Activated CD4-positive, CD25-positive, alpha-beta regulatory T cell (primary cell): Measurements from ENCODE around the gene KLHL6.
"Not testable (repeated sequence)": the region's sequence is repeated elsewhere in the genome, so short reads cannot be mapped to it uniquely, and the experiment has no call there.

Source experiments
- DNase-seq, 4 experiments: peaks; one replicate each; lab custom pipeline; 2025; lab: John Stamatoyannopoulos, UW

The KLHL6 gene

DNA sequence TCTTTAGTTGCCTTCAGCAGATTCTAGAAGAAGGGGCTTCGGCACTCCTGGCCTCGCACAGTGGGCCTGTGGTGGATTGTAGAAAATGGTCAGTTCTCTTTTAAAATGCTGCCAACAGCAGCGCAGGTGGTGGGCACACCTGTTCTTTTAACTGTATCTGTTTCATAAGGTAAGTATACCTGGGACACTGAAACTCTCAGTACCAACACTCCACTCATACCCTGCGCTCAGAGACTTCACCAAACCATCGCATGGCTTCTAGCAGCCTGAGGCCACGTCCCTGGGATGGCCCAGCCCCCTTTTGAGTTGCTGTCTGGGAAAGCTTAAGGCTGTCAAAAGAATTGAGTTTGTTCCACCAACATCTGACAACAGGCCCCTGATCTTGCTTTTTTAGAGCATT lies 70.4 kb downstream of the KLHL6 start:
- DNase-seq = no peak

DNA sequence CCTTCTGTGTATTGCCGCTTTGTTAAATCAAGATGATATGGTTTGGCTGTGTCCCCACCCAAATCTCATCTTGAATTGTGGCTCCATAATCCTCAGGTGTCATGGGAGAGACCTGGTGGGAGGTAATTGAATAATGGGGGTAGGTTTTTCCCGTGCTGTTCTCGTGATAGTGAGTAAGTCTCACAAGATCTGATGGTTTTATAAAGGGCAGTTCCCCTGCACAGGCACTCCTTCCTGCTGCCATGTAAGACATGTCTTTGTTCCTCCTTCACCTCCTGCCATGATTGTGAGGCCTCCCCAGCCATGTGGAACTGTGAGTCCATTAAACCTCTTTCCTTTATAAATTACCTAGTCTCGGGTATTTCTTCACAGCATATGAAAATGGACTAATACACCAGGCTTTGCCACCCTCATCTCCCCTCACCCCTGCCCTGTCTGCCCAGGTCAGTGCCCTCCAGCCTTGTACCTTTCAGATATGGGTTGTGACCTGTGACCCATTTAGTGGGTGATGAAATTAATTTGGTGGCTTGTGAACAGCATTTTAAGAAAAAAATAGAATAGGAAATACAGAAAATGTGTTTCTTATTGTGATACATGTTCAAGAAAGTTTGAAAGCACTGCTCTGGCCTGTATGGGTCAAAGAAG lies 71.0 kb downstream of the KLHL6 start:
- DNase-seq = no peak

DNA sequence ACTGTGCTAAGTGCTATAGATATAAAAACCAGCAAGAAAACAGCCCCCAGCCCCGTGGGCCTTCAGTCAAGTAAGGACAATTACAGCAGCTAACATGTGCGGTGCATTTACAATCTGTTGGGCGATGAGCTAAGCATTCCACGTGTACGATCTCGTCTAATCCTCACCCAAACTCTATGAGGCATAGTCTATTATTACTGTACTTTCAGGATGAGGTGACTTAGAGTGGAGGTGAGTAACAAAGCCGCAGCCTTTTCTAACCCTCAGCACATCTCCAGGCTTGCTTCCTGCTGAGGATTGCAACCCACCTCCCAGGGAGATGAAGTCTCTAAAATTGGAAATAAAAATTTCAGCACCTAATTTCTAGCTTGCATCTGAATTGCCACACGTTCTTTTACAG lies 73.9 kb downstream of the KLHL6 start:
- DNase-seq = no peak

DNA sequence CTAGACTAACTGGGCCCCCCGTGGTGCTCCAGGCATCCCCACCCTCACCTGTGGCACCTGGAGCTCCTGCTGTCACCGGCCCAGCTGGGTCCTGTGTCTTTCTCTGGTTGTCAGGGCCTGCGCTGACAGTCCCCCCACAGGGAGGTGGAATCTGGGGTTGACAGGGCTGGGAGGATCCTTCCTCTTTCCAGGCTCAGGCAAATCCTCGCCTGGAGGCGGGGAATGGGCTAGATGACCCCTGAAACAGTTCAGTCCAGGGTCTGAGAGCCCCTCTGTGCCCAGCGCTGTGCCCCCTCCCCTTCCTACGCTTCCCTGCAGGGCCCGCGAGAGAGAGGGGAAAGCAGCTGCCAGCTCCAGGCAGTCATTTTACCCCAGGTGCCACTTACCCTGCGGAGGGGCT lies 77.0 kb downstream of the KLHL6 start:
- DNase-seq = no peak

DNA sequence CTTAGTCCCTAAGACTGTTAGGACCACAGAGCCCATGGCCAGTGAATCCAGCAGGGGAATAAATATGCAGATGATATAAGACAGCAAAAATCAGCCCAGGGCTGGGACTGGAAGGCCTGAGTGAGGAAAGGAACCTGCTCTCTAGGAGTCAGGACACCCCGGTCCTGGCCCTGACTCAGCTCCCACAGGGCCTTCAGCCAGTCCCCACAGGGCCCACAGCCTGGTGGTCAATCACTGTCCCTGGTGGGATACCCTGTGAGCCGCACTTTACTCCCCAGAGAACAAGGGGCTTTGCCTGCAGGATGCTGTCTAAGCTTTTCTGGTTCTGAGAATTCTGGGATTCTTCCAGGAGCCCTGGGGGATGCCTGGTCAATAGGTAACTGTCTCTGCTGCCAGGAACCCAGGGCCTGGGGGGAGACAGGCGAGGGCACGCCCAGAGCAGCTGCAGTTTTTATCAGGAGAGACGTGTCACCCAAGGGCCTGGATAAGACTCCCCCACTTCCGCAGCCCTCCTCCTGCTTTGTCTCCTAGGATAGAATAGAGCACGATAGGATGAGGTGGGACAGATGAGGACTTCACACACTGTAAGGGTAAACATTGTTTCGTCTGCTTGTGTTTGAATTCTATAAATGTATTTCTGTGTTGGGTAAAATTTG lies 77.6 kb downstream of the KLHL6 start:
- no peak for DNase-seq

DNA sequence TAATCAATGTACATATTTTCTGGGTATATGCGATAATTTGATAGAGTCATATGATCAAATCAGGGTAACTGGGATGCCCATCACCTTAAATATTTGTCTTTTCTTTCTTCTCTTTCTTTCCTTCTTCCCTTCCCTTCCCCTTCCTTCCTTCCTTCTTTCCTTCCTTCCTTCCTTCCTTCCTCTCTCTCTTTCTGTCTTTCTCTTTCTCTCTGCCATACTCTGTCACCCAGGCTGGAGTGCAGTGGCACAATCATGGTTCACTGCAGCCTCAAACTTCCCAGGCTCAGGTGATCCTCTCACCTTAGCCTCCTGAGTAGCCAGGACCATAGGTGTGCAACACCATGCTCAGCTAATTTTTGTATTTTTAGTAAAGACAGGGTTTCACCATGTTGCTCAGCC lies 79.7 kb downstream of the KLHL6 start:
- not testable (repeated sequence) for DNase-seq

DNA sequence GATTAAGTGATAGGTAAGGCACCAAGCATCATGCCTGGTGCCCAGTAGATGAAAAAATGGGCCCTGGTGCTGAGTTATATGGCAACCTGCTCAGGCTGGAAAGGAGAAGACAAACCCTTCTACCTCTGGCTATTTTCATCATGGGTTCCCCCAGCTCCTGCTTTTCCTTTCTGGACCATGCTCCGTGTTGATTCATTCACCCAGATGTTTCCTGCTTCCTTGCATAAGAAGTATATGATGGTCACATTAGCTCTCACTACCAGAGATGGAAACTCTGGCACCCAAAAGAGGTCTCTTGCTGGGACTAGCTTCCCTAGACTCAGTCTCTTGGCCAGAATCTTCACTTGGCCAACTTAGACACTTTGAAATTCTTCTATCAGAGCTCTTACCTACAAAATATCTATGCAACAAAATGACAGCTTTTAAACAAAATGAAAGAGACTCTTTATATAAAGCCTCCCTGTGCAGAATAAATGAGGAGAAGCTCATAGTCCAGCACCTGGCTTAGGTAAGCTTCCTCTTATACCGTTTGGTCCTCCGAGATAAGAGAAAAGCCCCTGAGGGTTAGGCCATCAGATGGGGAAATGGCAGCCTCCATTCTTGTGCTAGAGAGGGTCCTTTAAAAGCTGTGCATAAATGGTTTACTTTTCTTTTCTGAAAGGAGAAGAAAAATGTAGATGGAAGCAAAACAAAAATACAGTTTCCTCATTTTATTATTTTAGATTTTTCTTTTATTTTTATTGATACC lies 80.3 kb downstream of the KLHL6 start:
- no peak for DNase-seq

DNA sequence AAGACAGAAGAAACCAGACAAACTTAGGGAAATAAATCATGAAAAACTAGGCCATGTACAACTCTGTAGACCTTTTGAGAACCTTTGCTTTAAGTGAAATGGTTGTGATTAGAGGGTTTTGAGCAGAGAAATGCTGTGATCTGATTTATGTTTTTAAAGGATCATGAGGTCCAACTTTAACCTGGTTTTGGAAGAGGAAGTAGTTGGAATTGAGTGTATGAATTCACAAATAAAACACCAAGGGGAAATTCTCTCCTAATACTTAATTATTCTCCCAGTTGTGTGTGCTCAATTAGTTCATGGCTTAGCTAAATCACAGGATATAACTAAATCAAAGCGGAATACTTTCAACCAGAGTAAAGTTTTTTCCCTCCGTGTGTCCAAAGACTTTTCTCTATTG lies 81.5 kb downstream of the KLHL6 start:
- DNase-seq = no peak

DNA sequence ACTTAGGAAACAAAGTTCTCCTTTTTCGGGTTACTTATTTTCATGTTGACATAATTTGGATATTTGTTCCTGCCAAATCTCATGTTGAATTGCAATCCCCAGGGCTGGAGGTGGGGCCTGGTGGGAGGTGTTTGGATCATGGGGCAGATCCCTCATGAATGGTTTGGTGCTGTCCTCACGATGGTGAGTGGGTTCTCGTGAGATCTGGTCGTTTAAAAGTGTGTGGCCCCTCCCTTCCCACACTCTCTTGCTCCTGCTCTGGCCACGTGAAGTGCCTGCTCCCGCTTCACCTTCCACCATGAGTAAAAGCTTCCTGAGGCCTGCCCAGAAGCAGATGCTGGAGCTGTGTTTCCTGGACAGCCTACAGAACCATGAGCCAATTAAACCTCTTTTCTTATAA lies 83.4 kb downstream of the KLHL6 start:
- DNase-seq = no peak

DNA sequence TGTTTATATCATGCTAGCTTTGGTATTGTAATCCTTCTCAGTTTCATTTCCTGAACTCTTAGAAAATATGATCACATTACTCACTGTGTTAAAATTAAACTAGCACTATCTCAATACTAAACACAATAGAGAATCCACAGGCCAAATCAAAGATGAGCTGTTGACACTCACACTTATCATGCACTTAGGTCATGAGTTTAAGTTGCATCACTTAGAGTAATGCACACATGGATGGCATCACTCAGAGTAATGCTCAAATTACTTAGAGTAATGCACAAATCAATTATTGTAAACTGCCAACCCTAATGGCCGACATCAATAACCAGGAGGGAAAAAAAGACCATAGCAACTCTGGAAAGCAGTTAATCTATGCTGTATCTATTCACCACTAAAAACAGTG lies 87.1 kb downstream of the KLHL6 start:
- DNase-seq = no peak

DNA sequence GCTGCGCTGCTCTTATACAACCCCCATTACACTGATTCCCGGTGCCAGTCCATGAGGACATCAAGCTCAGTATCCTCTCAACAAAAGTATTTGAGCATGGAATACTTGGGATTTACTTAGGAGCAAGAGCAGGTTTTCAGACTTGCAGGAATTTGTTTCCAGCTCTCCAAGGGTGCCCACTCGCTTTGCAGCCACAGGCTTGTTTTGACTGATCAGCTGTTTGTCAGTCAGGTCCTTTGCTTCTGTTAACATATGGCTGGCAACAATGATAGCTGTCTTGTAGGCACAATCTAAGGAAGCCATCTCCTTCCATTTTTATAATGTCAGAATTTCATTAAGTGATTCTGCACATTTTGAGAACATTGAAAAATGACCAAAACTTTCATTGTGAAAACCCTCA lies 88.9 kb downstream of the KLHL6 start:
- no peak for DNase-seq

DNA sequence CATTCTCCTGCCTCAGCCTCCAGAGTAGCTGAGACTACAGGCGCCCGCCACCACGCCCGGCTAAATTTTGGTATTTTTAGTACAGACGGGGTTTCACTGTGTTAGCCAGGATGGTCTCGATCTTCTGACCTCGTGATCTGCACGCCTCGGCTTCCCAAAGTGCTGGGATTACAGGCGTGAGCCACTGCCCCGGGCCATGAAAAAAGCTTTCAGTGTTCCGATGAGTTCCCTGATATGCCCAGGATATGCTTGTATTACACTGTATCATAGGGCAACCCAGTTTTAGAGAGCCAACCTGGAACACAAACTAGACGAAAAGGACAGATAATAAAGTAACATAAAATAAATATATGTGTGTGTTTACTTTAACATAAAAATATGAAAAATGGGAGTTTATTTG lies 89.8 kb downstream of the KLHL6 start:
- DNase-seq = not testable (repeated sequence)

DNA sequence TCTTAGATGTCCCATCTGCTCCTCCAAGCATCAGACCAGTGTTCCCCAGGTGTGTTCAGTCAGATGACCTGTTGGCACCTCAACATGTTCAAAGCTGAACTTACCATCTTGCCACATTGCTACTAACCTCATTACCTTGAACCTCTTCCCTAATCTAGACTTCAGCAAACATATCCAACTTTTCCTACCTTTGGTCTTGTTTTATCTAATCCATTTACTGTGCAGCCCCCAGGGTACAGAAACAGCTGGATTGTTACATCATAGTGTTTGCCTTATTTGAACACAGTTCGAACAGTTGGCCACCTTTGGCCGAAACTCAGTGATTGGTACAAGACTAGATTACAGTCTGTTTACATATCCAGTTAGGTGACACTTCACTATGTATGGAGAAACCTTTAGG lies 91.0 kb downstream of the KLHL6 start:
- no peak for DNase-seq

DNA sequence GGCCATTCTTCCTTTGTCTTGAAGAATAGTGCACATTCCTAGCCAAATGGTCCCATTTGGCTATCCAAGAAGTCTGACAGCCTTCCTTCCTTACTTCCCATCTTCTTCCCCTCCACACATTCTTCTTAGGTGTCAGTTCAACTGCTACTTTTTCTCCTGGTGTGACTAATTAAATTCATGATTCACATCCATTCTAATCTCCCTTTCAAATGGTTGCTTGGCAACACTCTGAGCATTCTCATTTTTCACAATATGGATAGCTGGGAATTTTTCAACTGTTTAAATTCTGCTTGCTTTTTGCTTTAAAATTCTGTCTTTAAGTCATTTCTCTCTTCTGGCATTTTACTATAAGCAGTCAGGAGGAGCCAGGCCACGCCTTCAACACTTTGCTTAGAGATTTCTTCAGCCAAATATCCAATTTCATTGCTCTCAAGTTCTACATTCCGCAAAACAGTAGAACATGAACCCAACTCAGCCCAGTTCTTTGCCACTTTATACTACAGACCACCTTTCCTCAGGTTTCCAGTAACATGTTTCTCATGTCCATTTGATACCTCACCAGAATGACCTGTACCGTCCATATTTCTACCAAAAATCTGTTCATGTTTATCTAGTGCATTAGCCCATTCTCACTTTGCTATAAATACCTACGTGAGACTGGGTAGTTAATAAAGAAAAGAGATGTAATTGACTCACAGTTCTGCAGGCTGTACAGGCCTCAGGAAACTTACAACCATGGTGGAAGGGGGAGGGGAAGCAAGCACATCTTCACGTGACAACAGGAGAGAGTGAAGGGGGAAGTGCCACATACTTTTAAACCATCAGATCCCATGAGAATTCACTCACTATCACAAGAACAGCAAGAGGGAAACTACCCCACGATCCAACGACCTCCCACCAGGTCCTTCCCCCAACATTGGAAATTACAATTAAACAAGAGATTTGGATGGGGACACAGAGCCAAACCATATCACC lies 95.1 kb downstream of the KLHL6 start:
- DNase-seq = no peak

DNA sequence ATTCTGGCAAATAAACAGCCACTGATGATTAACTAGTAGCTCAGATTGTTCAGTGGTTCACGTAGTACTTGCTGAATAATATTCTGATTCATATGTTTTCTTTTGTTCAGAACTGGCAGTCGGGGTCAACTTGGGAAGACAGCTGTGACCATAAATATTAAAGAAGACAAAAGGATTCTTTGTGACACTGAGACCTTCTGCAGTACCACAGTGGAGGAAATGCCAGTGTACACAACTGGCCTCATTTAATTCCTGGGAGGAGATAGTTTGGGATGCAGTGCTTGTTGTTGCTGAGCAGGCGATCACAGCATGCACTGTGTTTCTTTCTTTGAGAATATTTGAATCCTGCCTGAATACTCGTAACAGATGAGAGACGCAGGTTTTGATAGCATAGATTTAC lies 100.4 kb downstream of the KLHL6 start:
- no peak for DNase-seq

DNA sequence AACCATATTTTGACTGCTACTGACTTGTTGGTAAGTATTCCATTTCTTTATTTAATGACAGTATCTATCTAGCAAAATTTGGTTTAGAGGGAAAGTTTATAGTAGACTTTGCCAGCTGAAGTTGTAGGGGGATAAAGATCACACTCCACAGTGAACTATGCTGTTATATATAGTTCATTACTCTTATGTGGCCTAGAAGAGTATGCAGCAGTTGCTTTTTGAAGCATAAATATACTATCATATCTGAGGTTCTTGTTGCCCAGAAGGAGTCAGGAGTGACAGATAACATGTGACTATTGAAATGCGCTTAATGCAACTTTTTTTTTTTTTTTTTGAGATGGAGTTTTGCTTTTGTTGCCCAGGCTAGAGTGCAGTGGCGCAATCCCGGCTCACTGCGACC lies 101.4 kb downstream of the KLHL6 start:
- no peak for DNase-seq

DNA sequence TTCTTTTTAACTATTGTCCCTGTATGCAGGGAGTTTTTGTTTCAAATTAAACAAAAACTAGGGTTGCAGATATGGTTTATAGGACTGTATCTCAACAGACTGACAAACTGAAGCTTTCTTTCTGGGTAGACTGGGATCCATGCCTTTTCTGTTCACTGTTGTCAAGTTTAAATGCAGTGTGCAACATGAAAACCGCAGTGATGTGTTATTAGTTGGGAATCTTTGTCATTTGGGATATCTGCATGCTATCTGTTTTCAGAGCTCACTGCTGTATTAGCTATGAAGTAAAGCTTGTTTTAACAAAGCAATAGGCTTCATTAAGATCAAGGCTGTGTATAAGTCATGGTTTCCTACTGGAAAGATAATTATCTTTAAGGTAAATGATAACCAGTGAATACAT lies 105.7 kb downstream of the KLHL6 start:
- no peak for DNase-seq

DNA sequence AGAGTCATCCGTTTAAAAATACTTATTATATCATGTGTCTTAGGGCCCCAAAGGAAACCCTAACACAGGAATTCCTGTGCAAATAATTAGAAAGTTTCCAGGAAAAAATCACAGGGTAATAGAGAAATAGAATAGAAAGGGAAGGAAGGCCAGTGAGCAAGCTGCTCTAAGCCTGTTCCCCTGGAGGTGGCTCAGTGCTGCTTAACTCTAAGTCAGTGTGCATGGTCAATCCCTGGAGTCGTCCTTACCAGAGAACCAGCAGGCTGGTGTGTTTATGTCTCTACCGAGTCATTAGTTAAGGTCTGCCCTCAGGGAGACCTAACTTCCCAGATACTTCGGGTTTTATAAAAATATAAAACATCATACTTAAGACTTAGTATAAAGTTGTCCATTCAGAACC lies 106.1 kb downstream of the KLHL6 start:
- no peak for DNase-seq

DNA sequence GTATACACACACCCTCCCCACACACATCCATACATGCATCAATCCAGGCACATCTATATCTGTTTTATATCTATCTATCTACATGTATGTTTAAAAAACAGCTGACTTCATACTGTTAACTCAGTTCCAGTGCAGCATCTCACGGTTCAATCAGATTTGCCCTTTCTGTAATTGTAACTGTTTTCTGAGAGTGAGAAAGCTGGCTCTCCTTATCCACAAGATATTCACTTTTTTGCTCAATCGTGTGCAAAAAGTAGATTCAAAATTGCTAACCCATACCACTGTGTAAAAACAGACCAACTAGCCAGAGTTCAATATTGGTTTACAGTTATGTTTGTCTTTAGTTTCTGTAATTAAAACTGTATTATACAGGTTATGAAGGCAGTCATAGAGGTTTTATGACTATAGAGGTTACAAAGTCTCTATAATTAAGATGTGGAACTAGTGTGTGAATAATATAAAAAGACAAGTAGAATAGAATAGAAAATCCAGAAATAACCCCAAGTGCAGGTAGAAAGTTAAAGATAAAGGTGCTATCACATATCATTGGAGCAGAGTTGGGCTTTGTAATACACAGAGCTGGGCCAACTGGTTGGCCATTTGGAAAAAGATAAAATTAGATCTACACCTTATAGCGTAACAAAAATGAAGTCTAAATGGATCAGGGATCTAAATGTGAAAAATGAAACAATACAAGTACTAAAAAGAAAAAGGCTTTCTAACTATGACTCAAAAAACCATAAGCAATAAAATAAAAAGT lies 107.0 kb downstream of the KLHL6 start:
- no peak for DNase-seq

DNA sequence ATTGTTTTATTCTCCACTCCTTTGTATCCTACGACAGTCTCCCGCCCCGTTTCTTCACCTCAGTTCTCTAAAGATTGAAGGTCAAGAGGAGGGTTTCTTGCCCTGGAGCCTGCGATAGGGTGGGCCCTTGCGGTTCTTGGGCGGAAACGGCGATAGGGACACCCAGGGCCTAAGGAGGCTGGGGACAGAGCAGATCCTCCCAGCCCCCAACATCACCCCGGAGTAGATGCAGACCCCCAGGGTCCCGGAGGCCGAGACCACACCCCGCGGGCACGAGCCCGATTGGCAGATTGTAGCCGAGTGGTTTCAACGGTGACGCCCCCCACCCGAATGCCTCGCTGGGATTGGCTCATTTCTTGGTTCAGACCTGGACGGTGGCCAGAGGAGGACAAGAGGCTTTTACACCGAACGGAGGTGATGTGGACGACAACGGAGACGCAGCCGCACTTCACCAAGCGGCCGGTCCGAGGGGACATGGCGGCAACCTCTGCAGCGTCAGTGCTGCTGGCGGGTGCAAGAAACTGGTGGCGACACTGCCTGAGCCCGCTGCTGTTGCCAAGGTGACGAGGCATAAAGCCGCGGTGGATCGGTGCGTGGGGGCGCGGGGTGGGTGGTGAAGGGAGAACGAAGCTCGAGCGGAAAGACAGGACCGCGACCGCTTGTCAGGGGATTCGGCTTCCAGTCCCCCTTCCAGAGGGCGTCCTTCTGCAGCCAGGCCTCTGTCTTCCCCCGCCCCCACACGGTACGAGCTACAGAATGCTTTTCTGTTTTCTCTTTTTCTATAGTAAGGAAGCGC lies 108.1 kb downstream of the KLHL6 start:
- peak; percentile 29 to 50 (median 32) for DNase-seq

DNA sequence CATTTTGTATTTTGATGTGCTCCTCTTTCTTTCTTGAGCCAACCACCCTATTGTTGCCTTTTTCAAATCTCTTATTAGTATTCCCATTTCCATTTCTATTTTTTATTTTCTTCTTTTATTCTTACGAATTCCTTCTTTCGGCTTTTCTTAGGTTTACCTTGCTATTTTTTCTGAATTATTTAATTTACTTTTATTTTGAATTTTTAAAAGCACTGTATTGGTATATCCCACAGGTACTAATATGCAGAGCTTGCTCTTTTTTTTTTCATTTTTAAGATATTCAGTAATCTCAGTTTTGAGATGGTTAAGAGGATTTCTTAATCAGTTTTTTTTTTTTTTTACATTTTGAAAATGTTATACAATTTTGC lies 108.7 kb downstream of the KLHL6 start:
- DNase-seq = no peak
